GM12873 (cell line): Measurements from ENCODE around the gene ATF3.

Experiments used
- CTCF ChIP-seq: IDR thresholded peaks from 2 replicates; pipeline ENCODE4 v1.5.1; 2012; ENCODE audit warnings: low read depth, mild to moderate bottlenecking, moderate library complexity, low read length, control low read depth; ENCODE audit not compliant: insufficient read depth; ENCODE audit errors: missing control alignments

The ATF3 gene

GRCh38 chr1:212620293-212620692 is 11.7 kb downstream of the ATF3 start:
- no peak for TF ChIP-seq CTCF

GRCh38 chr1:212621043-212621948 is 12.7 kb downstream of the ATF3 start:
- no peak for TF ChIP-seq CTCF

GRCh38 chr1:212621949-212622305 is 13.4 kb downstream of the ATF3 start:
- no peak for TF ChIP-seq CTCF

DNA sequence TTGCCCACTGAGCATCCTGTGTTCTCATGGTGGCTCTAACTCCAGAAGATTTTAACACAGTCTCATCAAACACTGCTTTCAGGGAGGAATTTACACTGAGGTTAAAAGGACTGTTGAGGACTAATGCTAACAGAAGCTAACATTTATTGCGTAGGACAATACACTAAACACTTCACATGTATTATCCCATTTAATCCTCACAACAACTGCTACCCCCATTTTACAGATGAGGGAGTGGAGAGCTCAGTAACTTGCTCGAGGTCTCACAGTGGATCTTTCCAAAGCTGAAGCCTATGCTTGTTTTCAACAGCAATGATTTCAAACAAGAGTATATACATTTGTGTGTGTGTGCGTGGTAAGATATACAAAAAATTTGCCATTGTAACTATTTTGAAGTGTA is 13.9 kb downstream of the ATF3 start:
- no peak for TF ChIP-seq CTCF

DNA sequence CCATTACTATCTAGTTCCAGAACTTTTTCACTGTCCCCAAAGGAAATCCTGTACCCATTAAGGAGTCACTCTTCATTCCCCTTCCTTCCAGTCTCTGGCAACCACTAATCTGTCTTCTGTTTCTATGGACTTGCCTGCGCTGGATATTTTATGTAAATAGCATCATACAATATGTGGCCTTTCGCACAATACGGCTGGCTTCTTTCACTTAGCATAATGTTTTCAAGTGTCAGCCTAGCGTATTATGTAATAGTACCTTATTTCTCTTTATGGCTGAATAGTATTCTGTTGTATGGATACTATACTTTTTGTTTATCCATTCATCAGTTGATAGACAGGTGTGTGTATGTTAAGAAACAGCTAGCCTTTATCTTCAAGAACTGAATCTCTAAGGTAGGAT is 14.3 kb downstream of the ATF3 start:
- TF ChIP-seq CTCF, result no peak

DNA sequence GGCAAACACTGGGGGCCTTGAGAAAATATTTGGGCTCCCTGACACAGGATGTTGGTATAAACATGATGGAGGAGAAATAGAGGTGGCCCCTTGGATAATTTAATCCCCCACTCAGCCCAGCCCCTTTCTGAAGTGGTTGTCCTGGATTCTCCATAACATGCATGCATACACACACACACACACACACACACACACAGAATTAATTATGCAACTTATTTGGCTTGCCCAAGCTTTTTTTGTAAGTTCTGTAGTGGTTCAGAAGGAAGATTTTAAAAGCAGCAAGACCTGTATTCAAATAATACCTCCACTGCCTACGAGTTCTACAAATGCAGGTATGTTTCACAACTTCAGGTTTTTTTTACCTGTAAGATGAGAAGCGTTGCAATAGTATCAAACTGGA is 15.0 kb downstream of the ATF3 start:
- TF ChIP-seq CTCF, result no peak

GRCh38 chr1:212624976-212625501 is 16.5 kb downstream of the ATF3 start:
- no peak for TF ChIP-seq CTCF
